Activated naive CD4-positive, alpha-beta T cell treated with anti-CD3 and anti-CD28 coated beads, Interleukin-2, amount 50 U/mL, for 24 hours (primary cell): ENCODE data around the gene S1PR2.
"Not testable (repeated sequence)": the region's sequence is repeated elsewhere in the genome, so short reads cannot be mapped to it uniquely, and the experiment has no call there.

ENCODE experiments used
- H3K27ac Mint-ChIP-seq: one replicate; pipeline ENCODE4 v1.8.0; 2021; ENCODE audit warnings: mild to moderate bottlenecking, mixed read lengths
- H3K27me3 Mint-ChIP-seq: one replicate; pipeline ENCODE4 v1.8.0; 2021; ENCODE audit warnings: mixed read lengths
- H3K36me3 Mint-ChIP-seq: one replicate; pipeline ENCODE4 v1.8.0; 2021; ENCODE audit warnings: mixed read lengths
- H3K4me1 Mint-ChIP-seq: one replicate; pipeline ENCODE4 v1.8.0; 2021; ENCODE audit warnings: mixed read lengths
- H3K4me3 Mint-ChIP-seq: one replicate; pipeline ENCODE4 v1.8.0; 2021; ENCODE audit warnings: mild to moderate bottlenecking, mixed read lengths
- H3K9me3 Mint-ChIP-seq: one replicate; pipeline ENCODE4 v1.8.0; 2021; ENCODE audit warnings: mixed read lengths

The S1PR2 gene

DNA sequence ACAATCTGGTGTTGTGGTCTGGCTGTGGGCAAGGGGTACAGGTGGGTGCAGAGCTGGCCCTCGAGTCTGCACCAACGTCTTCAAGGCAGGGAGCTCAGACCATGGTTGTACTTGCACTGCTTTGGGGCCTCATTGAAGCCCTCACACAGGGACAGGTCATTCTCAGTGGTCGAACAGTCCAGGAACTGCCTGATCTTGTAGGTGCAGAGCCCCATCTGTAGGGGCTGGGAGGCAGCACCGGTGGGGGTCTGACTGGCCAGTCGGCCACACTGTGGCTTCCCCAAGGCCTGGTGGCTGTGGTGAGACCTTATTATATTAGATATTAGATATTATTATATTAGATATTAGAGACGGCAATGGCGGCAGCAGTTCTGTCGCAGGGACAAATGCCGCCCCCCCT, 14.0 kb downstream of the S1PR2 start:
- H3K4me3 Mint-ChIP-seq = no peak overlapping the region
- no peaks in the 10 kb centered on the region for H3K36me3 Mint-ChIP-seq
- no peaks in the 10 kb centered on the region for H3K9me3 Mint-ChIP-seq
- no peak overlapping the region for H3K27ac Mint-ChIP-seq
- H3K4me1 Mint-ChIP-seq = peaks cover 4% of the 10 kb centered on the region
- H3K27me3 Mint-ChIP-seq = no peaks in the 10 kb centered on the region

DNA sequence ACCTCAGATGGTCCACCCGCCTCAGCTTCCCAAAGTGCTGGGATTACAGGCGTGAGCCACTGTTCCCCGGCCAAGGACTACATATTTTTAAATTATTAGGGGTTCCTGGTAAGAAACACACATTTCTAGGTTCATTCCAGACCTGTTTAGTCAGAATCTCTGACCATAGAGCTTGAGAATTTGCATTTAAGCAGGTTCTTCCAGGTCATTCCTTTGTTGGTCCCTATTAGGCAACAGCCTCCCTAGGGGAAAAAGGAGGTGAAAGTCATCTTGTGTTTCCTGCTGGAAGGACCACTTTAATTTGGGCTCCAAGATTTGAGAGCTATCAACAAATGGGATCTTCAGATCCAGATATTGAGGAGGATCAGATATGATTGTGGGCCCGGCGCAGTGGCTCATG, 16.3 kb downstream of the S1PR2 start:
- Mint-ChIP-seq H3K27me3 (no peaks in the 10 kb centered on the region), H3K27ac (no peak overlapping the region), H3K4me3 (no peak overlapping the region), H3K9me3 (no peaks in the 10 kb centered on the region), H3K4me1 (peaks cover 4% of the 10 kb centered on the region), H3K36me3 (no peaks in the 10 kb centered on the region)

GRCh38 chr19:10211691-10212090, 19.4 kb downstream of the S1PR2 start:
- Mint-ChIP-seq H3K9me3 (no peaks in the 10 kb centered on the region), H3K27me3 (no peaks in the 10 kb centered on the region)

GRCh38 chr19:10211061-10211460, 20.1 kb downstream of the S1PR2 start:
- no peak overlapping the region for H3K4me3 Mint-ChIP-seq
- no peak overlapping the region for H3K27ac Mint-ChIP-seq
- no peaks in the 10 kb centered on the region for H3K4me1 Mint-ChIP-seq
- no peaks in the 10 kb centered on the region for H3K9me3 Mint-ChIP-seq
- no peaks in the 10 kb centered on the region for H3K27me3 Mint-ChIP-seq
- H3K36me3 Mint-ChIP-seq = peaks cover 1% of the 10 kb centered on the region

More at GRCh38 chr19:10211691-10212090, 19.4 kb downstream of the S1PR2 start:
- Mint-ChIP-seq H3K27ac (no peak overlapping the region), H3K4me3 (no peak overlapping the region), H3K36me3 (peaks cover 1% of the 10 kb centered on the region), H3K4me1 (no peaks in the 10 kb centered on the region)

- Mint-ChIP-seq H3K4me3 (no peak overlapping the region), H3K9me3 (no peaks in the 10 kb centered on the region), H3K27ac (no peak overlapping the region), H3K27me3 (no peaks in the 10 kb centered on the region), H3K36me3 (peaks cover 1% of the 10 kb centered on the region), H3K4me1 (no peaks in the 10 kb centered on the region)
These were observed 21.8 kb downstream of the S1PR2 start for GRCh38 chr19:10209315-10209714.

- Mint-ChIP-seq H3K36me3 (peaks cover 1% of the 10 kb centered on the region), H3K27ac (peak overlapping the region; percentile 8), H3K9me3 (no peaks in the 10 kb centered on the region), H3K4me3 (no peak overlapping the region), H3K27me3 (no peaks in the 10 kb centered on the region), H3K4me1 (no peaks in the 10 kb centered on the region)
These were observed 24.1 kb downstream of the S1PR2 start for GRCh38 chr19:10207026-10207425.

- Mint-ChIP-seq H3K27me3 (no peaks in the 10 kb centered on the region), H3K27ac (no peak overlapping the region), H3K36me3 (peaks cover 1% of the 10 kb centered on the region), H3K4me3 (no peak overlapping the region), H3K9me3 (no peaks in the 10 kb centered on the region), H3K4me1 (no peaks in the 10 kb centered on the region)
These were observed 24.8 kb downstream of the S1PR2 start for GRCh38 chr19:10206226-10206885.

GRCh38 chr19:10205636-10206035, 25.5 kb downstream of the S1PR2 start:
- H3K27ac Mint-ChIP-seq = no peak overlapping the region
- no peak overlapping the region for H3K4me3 Mint-ChIP-seq
- H3K36me3 Mint-ChIP-seq = peaks cover 1% of the 10 kb centered on the region
- no peaks in the 10 kb centered on the region for H3K4me1 Mint-ChIP-seq
- H3K9me3 Mint-ChIP-seq = no peaks in the 10 kb centered on the region
- no peaks in the 10 kb centered on the region for H3K27me3 Mint-ChIP-seq

DNA sequence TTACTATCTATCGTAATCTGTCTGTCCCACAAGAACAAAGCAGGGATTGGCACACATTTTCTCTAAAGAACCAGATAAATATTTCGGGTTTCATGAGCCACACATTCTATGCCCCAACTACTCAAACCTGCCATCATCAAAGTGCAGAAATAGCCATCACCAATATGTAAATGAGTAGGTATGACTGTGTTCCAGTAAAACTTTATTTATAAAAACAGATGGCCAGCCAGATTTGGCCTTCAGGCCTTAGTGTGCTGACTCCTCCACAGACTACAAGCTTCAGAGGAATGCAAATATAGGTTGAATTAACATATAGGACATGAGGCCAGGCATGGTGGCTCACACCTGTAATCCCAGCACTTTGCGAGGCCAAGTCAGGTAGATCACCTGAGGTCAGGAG, 27.4 kb downstream of the S1PR2 start:
- peaks cover 7% of the 10 kb centered on the region for H3K4me1 Mint-ChIP-seq
- H3K4me3 Mint-ChIP-seq = no peak overlapping the region
- no peaks in the 10 kb centered on the region for H3K9me3 Mint-ChIP-seq
- H3K36me3 Mint-ChIP-seq = peaks cover 1% of the 10 kb centered on the region
- H3K27me3 Mint-ChIP-seq = no peaks in the 10 kb centered on the region
- H3K27ac Mint-ChIP-seq = no peak overlapping the region

- H3K4me1 Mint-ChIP-seq = peaks cover 14% of the 10 kb centered on the region
- H3K27me3 Mint-ChIP-seq = no peaks in the 10 kb centered on the region
- H3K4me3 Mint-ChIP-seq = no peak overlapping the region
- H3K27ac Mint-ChIP-seq = no peak overlapping the region
- no peaks in the 10 kb centered on the region for H3K9me3 Mint-ChIP-seq
- no peaks in the 10 kb centered on the region for H3K36me3 Mint-ChIP-seq
These were observed 30.0 kb downstream of the S1PR2 start for GRCh38 chr19:10201176-10201575.

- H3K27me3 Mint-ChIP-seq, H3K27ac Mint-ChIP-seq, H3K36me3 Mint-ChIP-seq, H3K4me3 Mint-ChIP-seq, H3K9me3 Mint-ChIP-seq: not testable (repeated sequence)
- peaks cover 17% of the 10 kb centered on the region for H3K4me1 Mint-ChIP-seq
These were observed 31.0 kb downstream of the S1PR2 start for GRCh38 chr19:10200101-10200500.

DNA sequence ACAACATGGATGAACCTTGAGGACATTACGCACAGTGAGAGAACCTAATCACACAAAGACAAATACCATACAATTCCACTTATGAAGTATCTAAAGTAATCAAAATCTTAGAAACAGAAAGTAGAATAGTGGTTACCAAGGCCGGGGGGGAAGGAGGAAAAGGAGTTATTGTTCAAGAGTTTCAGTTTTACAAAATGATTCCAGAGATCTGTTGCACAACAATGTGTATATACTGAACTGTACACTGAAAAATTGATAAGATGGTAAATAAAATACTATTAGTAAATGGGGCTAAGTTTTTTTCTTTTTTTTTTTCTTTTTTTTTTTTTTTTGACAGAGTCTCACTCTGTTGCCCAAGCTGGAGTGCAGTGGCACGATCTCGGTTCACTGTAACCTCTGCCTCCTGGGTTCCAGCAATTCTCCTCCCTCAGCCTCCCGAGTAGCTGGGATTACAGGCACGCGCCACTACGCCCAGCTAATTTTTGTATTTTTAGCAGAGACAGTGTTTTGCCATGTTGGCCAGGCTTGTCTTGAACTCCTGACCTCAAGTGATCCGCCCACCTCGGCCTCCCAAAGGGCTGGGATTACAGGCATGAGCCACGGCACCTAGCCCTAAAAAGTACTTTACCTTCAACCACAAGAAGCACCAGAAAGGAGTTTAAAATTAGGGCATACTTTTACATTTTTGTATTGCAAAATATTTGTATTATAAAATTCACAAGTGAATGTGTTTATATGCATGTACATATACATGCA, 32.1 kb downstream of the S1PR2 start:
- H3K27ac Mint-ChIP-seq = peak overlapping the region; percentile 19
- H3K9me3 Mint-ChIP-seq, H3K36me3 Mint-ChIP-seq, H3K27me3 Mint-ChIP-seq: not testable (repeated sequence)
- peak overlapping the region; percentile 28 for H3K4me3 Mint-ChIP-seq
- H3K4me1 Mint-ChIP-seq = peaks cover 17% of the 10 kb centered on the region

GRCh38 chr19:10195199-10195519, 36.0 kb downstream of the S1PR2 start:
- Mint-ChIP-seq H3K27me3 (no peaks in the 10 kb centered on the region), H3K27ac (peak overlapping the region; percentile 90), H3K4me3 (peak overlapping the region; percentile 98), H3K4me1 (peaks cover 34% of the 10 kb centered on the region), H3K9me3 (no peaks in the 10 kb centered on the region), H3K36me3 (peaks cover 7% of the 10 kb centered on the region)

- Mint-ChIP-seq H3K9me3 (no peaks in the 10 kb centered on the region), H3K4me3 (peak within 1 kb of the TSS; percentile 98), H3K27ac (peak within 1 kb of the TSS; percentile 96), H3K27me3 (no peaks in the 10 kb centered on the region), H3K4me1 (peaks cover 39% of the 10 kb centered on the region), H3K36me3 (peaks cover 11% of the 10 kb centered on the region)
These were observed 36.5 kb downstream of the S1PR2 start, which contains the start of gene DNMT1 for GRCh38 chr19:10194500-10195198. Gene DNMT1 (minus strand): TSS chr19:10194953. CDS start chr19:10194899, 54 bp downstream.

DNA sequence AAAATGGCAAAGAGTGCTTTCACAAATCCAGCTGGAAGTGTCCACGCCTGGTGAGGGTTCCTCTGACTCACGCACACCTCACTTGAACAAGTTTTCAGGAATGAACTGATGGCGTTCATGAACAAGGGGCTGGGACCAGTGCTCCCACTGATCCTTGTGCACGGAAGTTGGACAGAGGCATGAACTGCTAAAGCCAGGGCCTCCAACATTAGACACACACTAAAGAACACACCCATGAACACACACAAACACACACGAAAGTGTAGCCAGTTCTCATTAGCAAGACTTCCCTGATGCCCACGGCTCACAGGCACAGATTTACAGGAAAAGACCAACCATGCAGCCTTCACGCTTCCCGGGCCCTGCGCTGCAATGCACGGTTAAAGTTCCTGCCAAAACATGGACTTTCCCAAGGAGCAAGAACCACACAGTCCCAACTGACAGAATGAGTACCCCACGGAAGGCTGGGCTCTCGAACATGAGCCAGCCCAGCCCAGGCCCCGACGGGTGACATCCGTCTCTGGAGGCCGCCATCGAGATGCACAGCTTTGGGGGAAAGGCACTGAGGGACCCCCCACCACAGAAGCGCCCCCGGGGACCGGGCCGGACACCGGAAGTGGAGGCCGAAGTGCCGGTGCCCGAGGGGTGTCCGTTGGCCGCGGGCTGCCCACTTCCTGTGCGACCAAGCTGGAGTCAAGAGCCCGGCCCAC, 37.2 kb downstream of the S1PR2 start:
- H3K4me1 Mint-ChIP-seq = peaks cover 38% of the 10 kb centered on the region
- H3K9me3 Mint-ChIP-seq = no peaks in the 10 kb centered on the region
- no peaks in the 10 kb centered on the region for H3K27me3 Mint-ChIP-seq
- peak overlapping the region; percentile 98 for H3K4me3 Mint-ChIP-seq
- peaks cover 13% of the 10 kb centered on the region for H3K36me3 Mint-ChIP-seq
- H3K27ac Mint-ChIP-seq = peak overlapping the region; percentile 96
